Smooth muscle cell (in vitro differentiated cells): Measurements from ENCODE around the gene PLXNA2. TPM values are rescaled to one million over a fixed set of nuclear protein-coding genes. Genes with fewer than 3 reads are reported as not detected.

Experiments
- DNase-seq: peaks from one replicate; lab custom pipeline; 2025; ENCODE audit not compliant: unreplicated experiment; lab: John Stamatoyannopoulos, UW
- H2AFZ ChIP-seq: fragments of 200-600 bp; sonication (generic); 2 replicates; pipeline ENCODE4 v1.6.0; 2016; ENCODE audit warnings: antibody characterized with exemption, low read depth, mild to moderate bottlenecking
- H3F3A ChIP-seq: fragments of 200-600 bp; sonication (generic); 2 replicates; pipeline ENCODE4 v1.6.0; 2017; ENCODE audit warnings: antibody characterized with exemption, low read depth
- H3K27ac ChIP-seq: fragments of 200-600 bp; sonication (generic); 2 replicates; pipeline ENCODE4 v1.5.1; 2016; ENCODE audit warnings: low read depth, mild to moderate bottlenecking
- H3K27me3 ChIP-seq: fragments of 200-600 bp; sonication (generic); 2 replicates; pipeline ENCODE4 v1.6.1; 2016; ENCODE audit warnings: low read depth, mild to moderate bottlenecking
- H3K36me3 ChIP-seq: fragments of 200-600 bp; sonication (generic); 2 replicates; pipeline ENCODE4 v1.5.1; 2016; ENCODE audit warnings: low read depth
- H3K4me1 ChIP-seq: fragments of 200-600 bp; sonication (generic); 2 replicates; pipeline ENCODE4 v1.5.1; 2016; ENCODE audit warnings: low read depth
- H3K4me2 ChIP-seq: fragments of 200-600 bp; sonication (generic); 2 replicates; pipeline ENCODE4 v1.6.0; 2016; ENCODE audit warnings: mild to moderate bottlenecking
- H3K4me3 ChIP-seq: fragments of 200-600 bp; sonication (generic); 2 replicates; pipeline ENCODE4 v1.5.1; 2016; ENCODE audit warnings: mild to moderate bottlenecking
- H3K79me2 ChIP-seq: fragments of 200-600 bp; sonication (generic); 2 replicates; pipeline ENCODE4 v1.6.0; 2016; ENCODE audit warnings: low read depth, mild to moderate bottlenecking
- H3K9ac ChIP-seq: fragments of 200-600 bp; sonication (generic); 2 replicates; pipeline ENCODE4 v1.6.0; 2016; ENCODE audit warnings: low read depth
- H3K9me3 ChIP-seq: fragments of 200-600 bp; sonication (generic); replicated peaks from 2 replicates; pipeline ENCODE4 v1.5.1; 2016; ENCODE audit warnings: low read depth
- H4K20me1 ChIP-seq: fragments of 200-600 bp; sonication (generic); 2 replicates; pipeline ENCODE4 v1.6.0; 2016; ENCODE audit warnings: low read depth
- CTCF ChIP-seq: fragments of 200-600 bp; sonication (generic); IDR thresholded peaks from 2 replicates; pipeline ENCODE4 v1.5.1; 2017; ENCODE audit warnings: borderline replicate concordance, mild to moderate bottlenecking, antibody characterized with exemption; ENCODE audit not compliant: insufficient read depth, poor library complexity, severe bottlenecking
- WGBS: methylation state at CpG from one replicate; pipeline ENCODE4 v1.1.7; 2016; ENCODE audit warnings: low lambda C conversion rate; 5-methylcytosine and 5-hydroxymethylcytosine counted together
- polyA plus RNA-seq: library from polyadenylated mRNA; unstranded; fragments of >200 nt; fragmentation: Nextera tagmentation; extraction: Ambion mirVana; gene quantifications from 2 replicates; pipeline ENCODE4 v1.2.1, GENCODE V29; 2016
- total RNA-seq: library from RNA; depleted of rRNA; stranded (reverse); fragments of >200 nt; gene quantifications from 2 replicates; pipeline ENCODE4 v1.2.3, GENCODE V29; 2014

The PLXNA2 gene
- total and polyA plus RNA-seq, 2 experiments from 2014 or later = 8.2 to 8.7 TPM

- 70% methylated on average over 4 of the region's 4 CpGs for WGBS
- Histone ChIP-seq H3K4me3 (no peak overlapping the region), H3K4me1 (peaks cover 18% of the 10 kb centered on the region), H3K4me2 (no peak overlapping the region), H3K36me3 (no peaks in the 10 kb centered on the region), H3K27ac (no peak overlapping the region), H3K79me2 (no peaks in the 10 kb centered on the region), H3K27me3 (no peaks in the 10 kb centered on the region), H2AFZ (no peak overlapping the region), H3K9ac (no peak overlapping the region), H4K20me1 (no peaks in the 10 kb centered on the region), H3K9me3 (no peaks in the 10 kb centered on the region), H3F3A (peaks cover 5% of the 10 kb centered on the region)
- no peak for DNase-seq
- TF ChIP-seq CTCF = no peak
These were observed 107.0 kb downstream of the PLXNA2 start for GRCh38 chr1:208137193-208137592.

GRCh38 chr1:208136459-208137182, 107.6 kb downstream of the PLXNA2 start:
- Histone ChIP-seq H2AFZ (no peak overlapping the region), H3F3A (peaks cover 5% of the 10 kb centered on the region), H4K20me1 (no peaks in the 10 kb centered on the region), H3K27me3 (no peaks in the 10 kb centered on the region), H3K9me3 (no peaks in the 10 kb centered on the region), H3K79me2 (no peaks in the 10 kb centered on the region), H3K4me2 (peak overlapping the region; percentile 12), H3K36me3 (no peaks in the 10 kb centered on the region), H3K27ac (peak overlapping the region; percentile 6), H3K4me1 (peaks cover 15% of the 10 kb centered on the region), H3K4me3 (no peak overlapping the region), H3K9ac (no peak overlapping the region)
- DNase-seq = no peak
- WGBS = 35% methylated on average over 5 of the region's 5 CpGs
- no peak for TF ChIP-seq CTCF

GRCh38 chr1:208135354-208135753, 108.8 kb downstream of the PLXNA2 start:
- Histone ChIP-seq H3K79me2 (no peaks in the 10 kb centered on the region), H3K4me3 (no peak overlapping the region), H3K4me1 (peaks cover 15% of the 10 kb centered on the region), H4K20me1 (no peaks in the 10 kb centered on the region), H3K9me3 (no peaks in the 10 kb centered on the region), H3F3A (peaks cover 5% of the 10 kb centered on the region), H3K4me2 (peak overlapping the region; percentile 29), H2AFZ (no peak overlapping the region), H3K36me3 (no peaks in the 10 kb centered on the region), H3K9ac (no peak overlapping the region), H3K27ac (peak overlapping the region; percentile 6), H3K27me3 (no peaks in the 10 kb centered on the region)
- 28% methylated on average over 2 of the region's 2 CpGs for WGBS
- DNase-seq = no peak
- no peak for TF ChIP-seq CTCF

- TF ChIP-seq CTCF = no peak
- H3K36me3 ChIP-seq = no peaks in the 10 kb centered on the region
- no peaks in the 10 kb centered on the region for H3K27me3 ChIP-seq
- H3K4me3 ChIP-seq = no peak overlapping the region
- H3K79me2 ChIP-seq = no peaks in the 10 kb centered on the region
- no peak for DNase-seq
- H3K4me2 ChIP-seq = peak overlapping the region; percentile 29
- peaks cover 5% of the 10 kb centered on the region for H3F3A ChIP-seq
- WGBS = 44% methylated on average over 5 of the region's 5 CpGs
- H4K20me1 ChIP-seq = no peaks in the 10 kb centered on the region
- H3K27ac ChIP-seq = peak overlapping the region; percentile 6
- peaks cover 15% of the 10 kb centered on the region for H3K4me1 ChIP-seq
- H3K9me3 ChIP-seq = no peaks in the 10 kb centered on the region
- no peak overlapping the region for H3K9ac ChIP-seq
- no peak overlapping the region for H2AFZ ChIP-seq
These were observed 109.7 kb downstream of the PLXNA2 start for GRCh38 chr1:208134491-208134890.
